Stimulated activated CD4-positive, alpha-beta T cell treated with anti-CD3 and anti-CD28 coated beads, Interleukin-12 subunit alpha, Interleukin-12 subunit beta, amount 100 ng/mL, for 48 hours (primary cell): ENCODE data around the gene MPRIP.
A peak's percentile ranks its signal among the peaks of the same experiment; 100 is the strongest.
"Not testable (repeated sequence)": the region's sequence is repeated elsewhere in the genome, so short reads cannot be mapped to it uniquely, and the experiment has no call there.

ENCODE experiments used
- DNase-seq, 3 donors: peaks; one replicate each; pipeline ENCODE4 v3.0.0-alpha.2; 2020; ENCODE audit warnings: low read depth in 2 of 3, low spot score in 1 of 3

MPRIP gene

GRCh38 chr17:17143501-17143900, 101.2 kb downstream of the MPRIP start:
- DNase-seq = no peak

GRCh38 chr17:17144061-17144460, 101.8 kb downstream of the MPRIP start:
- DNase-seq = no peak

- no peak for DNase-seq
These were observed 102.8 kb downstream of the MPRIP start for GRCh38 chr17:17144916-17145665.

- DNase-seq = no peak
These were observed 104.6 kb downstream of the MPRIP start for GRCh38 chr17:17146786-17147406.

GRCh38 chr17:17147821-17148220, 105.6 kb downstream of the MPRIP start:
- DNase-seq = no peak

- DNase-seq = no peak
These were observed 107.5 kb downstream of the MPRIP start for GRCh38 chr17:17149520-17150447.

GRCh38 chr17:17150448-17150800, 108.2 kb downstream of the MPRIP start:
- DNase-seq = no peak

GRCh38 chr17:17151055-17151454, 108.8 kb downstream of the MPRIP start:
- DNase-seq = peak in 2 of 3 donors; percentile 17 to 36

- no peak for DNase-seq
These were observed 109.3 kb downstream of the MPRIP start for GRCh38 chr17:17151541-17151940.

- peak in 1 of 3 donors; percentile 34 for DNase-seq
These were observed 109.7 kb downstream of the MPRIP start for GRCh38 chr17:17151962-17152361.

GRCh38 chr17:17152385-17152784, 110.1 kb downstream of the MPRIP start:
- DNase-seq = no peak

GRCh38 chr17:17153071-17153470, 110.8 kb downstream of the MPRIP start:
- DNase-seq = no peak

GRCh38 chr17:17153709-17154108, 111.5 kb downstream of the MPRIP start:
- no peak for DNase-seq

GRCh38 chr17:17154556-17154955, 112.3 kb downstream of the MPRIP start:
- no peak for DNase-seq

- DNase-seq = no peak
These were observed 112.7 kb downstream of the MPRIP start for GRCh38 chr17:17154981-17155380.

GRCh38 chr17:17155568-17155967, 113.3 kb downstream of the MPRIP start:
- DNase-seq = no peak

- DNase-seq = no peak
These were observed 113.8 kb downstream of the MPRIP start for GRCh38 chr17:17156107-17156506.

- DNase-seq = no peak
These were observed 114.3 kb downstream of the MPRIP start for GRCh38 chr17:17156511-17156910.

GRCh38 chr17:17157041-17157440, 114.8 kb downstream of the MPRIP start:
- DNase-seq = no peak

- DNase-seq = not testable (repeated sequence)
These were observed 116.2 kb downstream of the MPRIP start for GRCh38 chr17:17158506-17158905.

- DNase-seq = no peak
These were observed 117.3 kb downstream of the MPRIP start for GRCh38 chr17:17159571-17159970.

- no peak for DNase-seq
These were observed 118.9 kb downstream of the MPRIP start for GRCh38 chr17:17161121-17161520.
